ENCODE measurements around the gene MYH14. TPM values are rescaled to one million over a fixed set of nuclear protein-coding genes. Genes with fewer than 3 reads are reported as not detected.

MYH14 gene
- total and polyA plus RNA-seq, 9 of the 15 experiments (the other 6 are each of a cell fraction or from before 2014, with no cell fraction given), result 0.04 to 0.86 (median 0.19) TPM; not detected in 2

DNA sequence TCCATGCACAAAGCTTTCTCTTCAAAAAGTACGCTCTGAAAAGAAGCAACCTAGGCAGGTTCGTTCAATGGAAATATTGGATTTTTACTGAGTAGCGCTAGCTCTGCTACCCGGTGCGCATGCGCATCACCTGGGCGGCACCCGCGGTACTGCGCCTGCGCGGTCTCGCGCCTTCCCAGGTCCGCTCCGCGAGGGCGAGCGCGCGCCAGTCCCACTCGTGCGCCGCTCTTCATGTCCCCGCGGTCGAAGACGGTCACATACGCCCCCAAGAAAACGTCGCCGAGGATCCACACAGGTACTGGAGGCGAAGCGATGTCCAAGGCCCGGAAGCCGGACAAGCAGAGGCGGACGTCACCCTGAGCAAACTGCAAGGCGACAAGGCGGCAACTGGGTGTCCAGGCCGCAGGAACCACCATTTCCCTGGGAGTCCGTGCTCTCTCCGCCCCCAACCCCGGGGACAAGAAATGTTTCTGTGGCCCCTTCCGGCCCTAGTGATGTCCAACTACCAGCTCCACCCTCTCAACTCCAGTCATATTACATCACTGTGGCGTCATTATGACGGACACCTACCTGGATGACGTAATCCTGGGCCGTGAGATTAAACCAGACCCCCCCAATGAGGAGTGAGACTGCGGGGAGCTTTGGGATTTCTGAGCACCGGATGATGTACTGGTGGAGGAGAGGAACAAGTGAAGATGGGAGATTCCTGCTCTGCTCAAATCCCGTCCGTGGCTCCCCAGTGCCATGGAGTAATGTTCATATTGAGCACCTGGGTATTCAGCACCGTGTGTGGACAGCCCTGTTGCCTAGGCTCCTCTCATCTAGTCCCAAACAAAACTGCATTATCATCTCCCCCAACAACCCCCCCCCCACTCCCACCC is 130.6 kb downstream of the MYH14 start (continued):
- TF ChIP-seq MNT (conservative IDR thresholded peaks at IDR 0.05), result peak in 1 of 2 experiments; percentile 44; a peak in 1 of 4 replicates
- peak; percentile 9; the same call in 1 of the 2 replicates for TF ChIP-seq SMARCA4 (IDR thresholded peaks at IDR 0.05)
- TF ChIP-seq MYNN (IDR thresholded peaks at IDR 0.05), result no peak
- TF ChIP-seq MYNN (CRISPR knock-in tag; IDR thresholded peaks at IDR 0.05), result no peak
- peak; percentile 82 for TF ChIP-seq ETV5 (CRISPR knock-in tag; IDR thresholded peaks at IDR 0.05; ENCODE audit: low read depth)
- TF ChIP-seq ATF7 (IDR thresholded peaks at IDR 0.05), result peak; percentile 98
- TF ChIP-seq SAFB (IDR thresholded peaks at IDR 0.05; ENCODE audit: borderline replicate concordance, low read depth, low read length), result peak; percentile 57; the same call in 1 of the 2 replicates
- no peak for TF ChIP-seq CLOCK (CRISPR knock-in tag; IDR thresholded peaks at IDR 0.05; ENCODE audit: borderline replicate concordance)
- TF ChIP-seq PPARD (CRISPR knock-in tag; IDR thresholded peaks at IDR 0.05), result no peak
- TF ChIP-seq RB1 (IDR thresholded peaks at IDR 0.05; ENCODE audit: low read depth), result peak; percentile 92
- TF ChIP-seq ZNF165 (CRISPR knock-in tag; IDR thresholded peaks at IDR 0.05; ENCODE audit: borderline replicate concordance), result no peak
- no peak for TF ChIP-seq CBFA2T3 (IDR thresholded peaks at IDR 0.05)
- peak; percentile 83 for TF ChIP-seq KDM5B (IDR thresholded peaks at IDR 0.05; ENCODE audit: insufficient replicate concordance, low read depth, low read length)
- TF ChIP-seq SMARCA5 (IDR thresholded peaks at IDR 0.05), result 0 out of 2 replicates have a peak, but pooled peaks have one; percentile 13
- 0 out of 2 replicates have a peak, but pooled peaks have one; percentile 72 for TF ChIP-seq ZC3H4 (CRISPR knock-in tag; IDR thresholded peaks at IDR 0.05; ENCODE audit: borderline replicate concordance)
- peak; percentile 99 for TF ChIP-seq ATF3 (IDR thresholded peaks at IDR 0.05)
- peak; percentile 87; the same call in 1 of the 2 replicates for TF ChIP-seq ATF3 (CRISPR knock-in tag; conservative IDR thresholded peaks at IDR 0.05)
- TF ChIP-seq RBFOX2 (IDR thresholded peaks at IDR 0.05; ENCODE audit: low read depth, low read length), result peak; percentile 98
- TF ChIP-seq POLR2B (IDR thresholded peaks at IDR 0.05; ENCODE audit: low read depth, partially characterized antibody), result peak; percentile 95
- TF ChIP-seq, protein P1, sequence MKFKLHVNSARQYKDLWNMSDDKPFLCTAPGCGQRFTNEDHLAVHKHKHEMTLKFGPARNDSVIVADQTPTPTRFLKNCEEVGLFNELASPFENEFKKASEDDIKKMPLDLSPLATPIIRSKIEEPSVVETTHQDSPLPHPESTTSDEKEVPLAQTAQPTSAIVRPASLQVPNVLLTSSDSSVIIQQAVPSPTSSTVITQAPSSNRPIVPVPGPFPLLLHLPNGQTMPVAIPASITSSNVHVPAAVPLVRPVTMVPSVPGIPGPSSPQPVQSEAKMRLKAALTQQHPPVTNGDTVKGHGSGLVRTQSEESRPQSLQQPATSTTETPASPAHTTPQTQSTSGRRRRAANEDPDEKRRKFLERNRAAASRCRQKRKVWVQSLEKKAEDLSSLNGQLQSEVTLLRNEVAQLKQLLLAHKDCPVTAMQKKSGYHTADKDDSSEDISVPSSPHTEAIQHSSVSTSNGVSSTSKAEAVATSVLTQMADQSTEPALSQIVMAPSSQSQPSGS (CRISPR knock-in tag; IDR thresholded peaks at IDR 0.05), result peak; percentile 86; the same call in 1 of the 2 replicates
- 0 out of 2 replicates have a peak, but pooled peaks have one; percentile 28 for TF ChIP-seq BHLHE40 (IDR thresholded peaks at IDR 0.05; ENCODE audit: low read length)
- peak in 1 of 2 experiments; percentile 74; a peak in 2 of 3 replicates for TF ChIP-seq CBX3 (IDR thresholded peaks at IDR 0.05; ENCODE audit: borderline replicate concordance in 1 of 2, low read length in 2 of 2)

All from K562 (cell line).